IMR-90 (cell line): ENCODE data around the gene STARD7. TPM values are rescaled to one million over a fixed set of nuclear protein-coding genes. Genes with fewer than 3 reads are reported as not detected.
A peak's percentile ranks its signal among the peaks of the same experiment; 100 is the strongest.

Experiments used
- ATAC-seq: fragments of 200-7000 bp; cut with Tn5 transposase; 2 replicates; pipeline ENCODE4 v1.9.1; 2020; ENCODE audit warnings: low read depth, mild to moderate bottlenecking, moderate library complexity
- BruUV-seq: library from RNA; stranded (reverse); fragments of 400-500 nt; replicated peaks from 2 replicates; lab custom pipeline; 2021; lab: Mats Ljungman, UMichigan
- CTCF ChIA-PET: fragments of 300-600 bp; formaldehyde crosslinking; extraction: SDS; loops from one replicate; lab custom pipeline; 2021; ENCODE audit warnings: antibody characterized with exemption; lab: Yijun Ruan, JAX
- POLR2A ChIA-PET: fragments of 300-600 bp; sonication (Branson Sonifier 250); formaldehyde crosslinking; loops from one replicate; lab custom pipeline; 2022; ENCODE audit warnings: antibody characterized with exemption; ENCODE audit not compliant: unreplicated experiment; lab: Charles Lee
- DNase-seq: peaks from one replicate; pipeline ENCODE4 v3.0.0; 2013
- H2AFZ ChIP-seq: replicated peaks from 2 replicates; pipeline ENCODE3; 2013; ENCODE audit warnings: low read length, mild to moderate bottlenecking; ENCODE audit not compliant: poor library complexity
- H2AK5ac ChIP-seq: 2 replicates; pipeline ENCODE4 v1.6.1; 2013; ENCODE audit warnings: low read depth, low read length, inconsistent platforms
- H2AK9ac ChIP-seq: replicated peaks from 2 replicates; pipeline ENCODE3; 2013; ENCODE audit warnings: mild to moderate bottlenecking, low read depth, low read length, moderate library complexity; ENCODE audit not compliant: poor library complexity
- H2BK120ac ChIP-seq: 2 replicates; pipeline ENCODE4 v1.6.1; 2013; ENCODE audit warnings: low read depth, low read length, inconsistent platforms
- H2BK15ac ChIP-seq: 3 replicates; pipeline ENCODE4 v1.6.1; 2013; ENCODE audit warnings: low read depth, low read length, inconsistent platforms
- H2BK20ac ChIP-seq: 2 replicates; pipeline ENCODE4 v1.6.1; 2013; ENCODE audit warnings: low read depth, mild to moderate bottlenecking, inconsistent platforms, low read length, moderate library complexity
- H2BK5ac ChIP-seq: 2 replicates; pipeline ENCODE4 v1.6.1; 2013; ENCODE audit warnings: mild to moderate bottlenecking, low read depth, low read length, inconsistent platforms; ENCODE audit not compliant: poor library complexity, severe bottlenecking
- H3K14ac ChIP-seq: replicated peaks from 2 replicates; pipeline ENCODE4 v1.6.1; 2013; ENCODE audit warnings: low read depth, low read length, inconsistent platforms
- H3K18ac ChIP-seq: 2 replicates; pipeline ENCODE4 v1.6.1; 2013; ENCODE audit warnings: low read depth, low read length, control low read depth
- H3K23ac ChIP-seq: 2 replicates; pipeline ENCODE4 v1.6.1; 2013; ENCODE audit warnings: low read depth, low read length, inconsistent platforms
- H3K27ac ChIP-seq: 2 replicates; pipeline ENCODE4 v1.5.1; 2013; ENCODE audit warnings: mild to moderate bottlenecking, control low read depth, low read length; ENCODE audit not compliant: insufficient read depth
- H3K27me3 ChIP-seq: 2 replicates; pipeline ENCODE4 v1.6.1; 2013; ENCODE audit warnings: low read length; ENCODE audit not compliant: control insufficient read depth, insufficient read depth
- H3K36me3 ChIP-seq: 2 replicates; pipeline ENCODE4 v1.6.1; 2013; ENCODE audit warnings: low read length, mixed read lengths; ENCODE audit not compliant: control insufficient read depth, insufficient read depth
- H3K4ac ChIP-seq: 2 replicates; pipeline ENCODE4 v1.6.1; 2013; ENCODE audit warnings: low read depth, low read length, inconsistent platforms
- H3K4me1 ChIP-seq: 2 replicates; pipeline ENCODE4 v1.6.1; 2013; ENCODE audit warnings: low read length, mixed read lengths; ENCODE audit not compliant: control insufficient read depth, insufficient read depth
- H3K4me2 ChIP-seq: 2 replicates; pipeline ENCODE4 v1.6.1; 2013; ENCODE audit warnings: low read depth, mild to moderate bottlenecking, control low read depth, low read length, moderate library complexity
- H3K4me3 ChIP-seq: 2 replicates; pipeline ENCODE4 v1.5.1; 2013; ENCODE audit warnings: low read depth, mild to moderate bottlenecking, control low read depth, low read length, moderate library complexity; ENCODE audit not compliant: insufficient read depth
- H3K56ac ChIP-seq: 2 replicates; pipeline ENCODE4 v1.6.1; 2013; ENCODE audit warnings: low read length, inconsistent platforms; ENCODE audit not compliant: insufficient read depth; ENCODE audit errors: extremely low read depth
- H3K79me1 ChIP-seq, 2 experiments: 2 replicates each; pipeline ENCODE4 v1.6.1; 2013; ENCODE audit warnings: low read length in 2 of 2, inconsistent platforms in 1 of 2, low read depth in 1 of 2
- H3K9ac ChIP-seq: 2 replicates; pipeline ENCODE4 v1.6.1; 2013; ENCODE audit warnings: low read depth, low read length, control low read depth
- H3K9me1 ChIP-seq: 2 replicates; pipeline ENCODE4 v1.6.1; 2013; ENCODE audit warnings: low read length, inconsistent platforms; ENCODE audit not compliant: insufficient read depth
- H3K9me3 ChIP-seq: 2 replicates; pipeline ENCODE4 v1.6.1; 2013; ENCODE audit warnings: low read length; ENCODE audit not compliant: control insufficient read depth, insufficient read depth
- H4K20me1 ChIP-seq: 2 replicates; pipeline ENCODE4 v1.6.1; 2013; ENCODE audit warnings: low read length, inconsistent platforms; ENCODE audit not compliant: insufficient read depth
- H4K5ac ChIP-seq: 2 replicates; pipeline ENCODE4 v1.6.1; 2013; ENCODE audit warnings: mild to moderate bottlenecking, low read depth, low read length, control low read depth
- H4K8ac ChIP-seq, 2 experiments: 2 replicates each; pipeline ENCODE4 v1.6.1; 2013; ENCODE audit warnings: low read depth in 2 of 2, low read length in 2 of 2, control low read depth in 1 of 2, inconsistent platforms in 1 of 2
- H4K91ac ChIP-seq: 2 replicates; pipeline ENCODE4 v1.6.1; 2013; ENCODE audit warnings: low read depth, low read length, inconsistent platforms; ENCODE audit not compliant: insufficient read depth
- CEBPB ChIP-seq: IDR thresholded peaks from 2 replicates; pipeline ENCODE4 v1.6.1; 2012; ENCODE audit warnings: low read depth, low read length, improper control_type of control experiment
- MXI1 ChIP-seq: IDR thresholded peaks from 2 replicates; pipeline ENCODE4 v1.6.1; 2012; ENCODE audit warnings: low read depth, mild to moderate bottlenecking, low read length, moderate library complexity, borderline replicate concordance
- WGBS, 2 experiments: methylation state at CpG; one replicate each; pipeline versions ENCODE4 v1.1.5 to v1.1.7; 2013; ENCODE audit warnings: missing lambda C conversion rate in 2 of 2; ENCODE audit not compliant: insufficient read length in 1 of 2; ENCODE audit errors: extremely low coverage in 2 of 2; 5-methylcytosine and 5-hydroxymethylcytosine counted together
- dilution Hi-C: fragments of 300-500 bp; cut with HindIII; formaldehyde crosslinking; loops from one replicate; pipeline ENCODE4 v1.14.3; 2018; ENCODE audit warnings: low sequenced_read_pairs; ENCODE audit not compliant: unreplicated experiment
- in situ Hi-C: fragments of 300-500 bp; cut with MboI; formaldehyde crosslinking; loops from 3 replicates; pipeline ENCODE4 v1.14.3; 2019; ENCODE audit warnings: low sequenced_read_pairs, inconsistent platforms, mixed read lengths
- intact Hi-C: fragments of 100-400 bp; cut with micrococcal nuclease; formaldehyde crosslinking; loops from 2 replicates; pipeline ENCODE4 v1.10.0; 2022
- polyA plus RNA-seq, 3 experiments: library from polyadenylated mRNA; depleted of rRNA; stranded (reverse); fragments of >200 nt; gene quantifications; 2 replicates each; pipeline ENCODE4 v1.2.3, GENCODE V29; 2012; ENCODE audit warnings: low replicate concordance in 1 of 3
- total RNA-seq: library from RNA; depleted of rRNA; stranded (reverse); fragments of >200 nt; gene quantifications from 2 replicates; pipeline ENCODE4 v1.2.3, GENCODE V29; 2012

Gene STARD7
- total and polyA plus RNA-seq, 2 of the 4 experiments (the other 2 are of a cell fraction), result 61.7 to 138 TPM

GRCh38 chr2:96197546-96198255 is 10.9 kb downstream of the STARD7 start:
- no peak overlapping the region for H4K8ac ChIP-seq

More at GRCh38 chr2:96197546-96198255, 10.9 kb downstream of the STARD7 start:
- ChIA-PET POLR2A (no interaction called here), CTCF (no interaction called here)
- peaks cover 24 to 62% of the 10 kb centered on the region in 2 experiments; a peak in 3 of 4 replicates for H3K79me1 ChIP-seq
- H2AK9ac ChIP-seq, result no peak overlapping the region
- BruUV-seq, result no TSS peak
- no peak overlapping the region for H3K4me2 ChIP-seq
- no peak overlapping the region for H2BK120ac ChIP-seq
- no peak overlapping the region for H3K4ac ChIP-seq
- peaks cover 9% of the 10 kb centered on the region for H3K9me1 ChIP-seq
- no peak overlapping the region for H2AFZ ChIP-seq
- peaks cover 10% of the 10 kb centered on the region for H3K36me3 ChIP-seq
- no peaks in the 10 kb centered on the region for H3K9me3 ChIP-seq
- H3K9ac ChIP-seq, result no peak overlapping the region
- H3K18ac ChIP-seq, result no peak overlapping the region
- intact Hi-C loops (no loop called here), in situ Hi-C loops (no loop called here), dilution Hi-C loops (no loop called here)
- DNase-seq (no peak), ATAC-seq (no peak)
- no peak overlapping the region for H2BK20ac ChIP-seq
- WGBS, 2 experiments, result no CpG with 5 or more reads among the region's 5 CpGs
- H3K27me3 ChIP-seq, result no peaks in the 10 kb centered on the region
- H3K56ac ChIP-seq, result no peak overlapping the region
- peaks cover 10% of the 10 kb centered on the region for H3K4me1 ChIP-seq
- H2AK5ac ChIP-seq, result no peak overlapping the region
- H3K27ac ChIP-seq, result no peak overlapping the region
- no peak overlapping the region for H2BK5ac ChIP-seq
- no peak overlapping the region for H4K91ac ChIP-seq
- no peak overlapping the region for H2BK15ac ChIP-seq
- H3K14ac ChIP-seq, result no peak overlapping the region
- TF ChIP-seq CEBPB, result peak; percentile 30; the same call in 1 of the 2 replicates
- TF ChIP-seq MXI1, result no peak
- no peak overlapping the region for H3K4me3 ChIP-seq
- H4K5ac ChIP-seq, result no peak overlapping the region
- no peak overlapping the region for H3K23ac ChIP-seq
- peaks cover 45% of the 10 kb centered on the region for H4K20me1 ChIP-seq
